HG03439 (cell line): Measurements from ENCODE around the gene TSSK6.

Source experiments
- ATAC-seq: cut with Tn5 transposase; IDR thresholded peaks from one replicate; pipeline ENCODE4 v1.9.1; 2021; ENCODE audit warnings: mild to moderate bottlenecking, moderate library complexity; ENCODE audit not compliant: unreplicated experiment

TSSK6 gene

DNA sequence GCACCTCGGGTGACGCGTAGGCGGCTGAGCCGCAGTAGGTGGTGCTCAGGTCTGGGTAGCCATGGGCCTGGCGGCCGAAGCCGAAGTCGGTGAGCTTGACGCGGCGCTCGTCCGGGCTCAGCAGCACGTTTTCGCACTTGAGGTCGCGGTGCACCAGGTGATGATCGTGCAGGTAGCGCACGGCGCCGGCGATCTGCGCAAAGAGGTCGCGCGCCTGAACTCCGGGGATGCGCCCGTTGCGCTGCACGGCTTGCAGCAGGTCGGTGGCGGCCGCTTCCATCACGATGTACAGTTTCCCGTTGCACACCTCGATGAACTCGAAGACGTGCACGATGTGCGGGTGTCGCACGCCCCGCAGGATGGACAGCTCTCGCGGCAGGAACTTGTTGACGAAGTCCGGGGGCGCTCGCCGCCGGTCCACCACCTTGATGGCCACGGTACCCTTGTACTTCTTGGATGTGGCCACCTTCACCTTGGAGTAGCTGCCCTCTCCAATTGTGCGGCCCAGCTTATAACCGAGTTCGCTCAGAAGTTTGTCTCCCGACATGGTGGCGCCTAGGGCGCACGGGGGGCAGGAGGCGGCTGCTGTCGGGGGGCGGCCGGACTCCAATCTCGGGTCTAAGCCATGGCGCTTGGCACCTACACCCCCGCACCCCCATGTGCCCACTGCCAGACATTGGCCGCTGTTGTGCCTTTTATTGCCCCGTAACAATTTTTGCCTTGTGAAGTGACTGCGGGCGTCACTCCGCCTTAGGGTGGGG lies at the start of gene TSSK6:
TSS of gene TSSK6 (minus strand) at position 668 of the 761 bp plus-strand sequence. CDS start at position 547, 121 bp downstream.
- ATAC-seq: no peak

GRCh38 chr19:19563348-19563848 lies 48.0 kb upstream of the TSSK6 start:
- ATAC-seq: no peak

DNA sequence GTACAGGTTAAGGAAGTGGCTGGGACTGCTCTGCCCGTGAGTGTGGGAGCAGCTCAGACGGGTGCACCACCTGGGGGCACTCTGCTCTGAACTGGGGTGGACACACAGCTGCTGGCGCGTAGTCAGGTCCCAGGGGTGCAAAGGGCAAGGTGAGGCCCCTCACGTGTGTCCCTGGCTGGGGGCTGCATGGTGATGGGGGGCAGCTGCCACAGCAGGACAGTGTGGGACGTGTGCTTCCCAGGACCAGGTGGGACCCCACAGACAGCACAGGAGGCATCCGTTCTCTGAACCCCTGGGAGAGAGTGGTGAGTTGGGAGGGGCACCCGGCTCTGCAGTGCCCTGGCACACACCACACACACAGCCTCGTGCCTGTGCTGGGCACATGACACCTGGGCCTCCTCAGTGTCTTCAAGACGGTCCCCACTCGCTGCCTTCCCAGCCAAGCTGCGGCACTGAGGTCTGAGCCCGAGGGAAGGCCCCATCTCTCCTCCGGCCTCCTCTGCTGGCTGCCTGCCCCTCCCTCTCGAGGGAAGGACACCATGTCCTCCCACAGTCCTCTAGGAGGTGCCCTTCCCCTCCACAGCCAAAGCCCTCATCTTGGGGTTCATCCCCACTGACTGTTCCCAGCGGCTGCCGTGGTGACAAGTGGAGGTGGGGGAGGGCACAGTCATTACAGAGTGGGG lies 47.5 kb upstream of the TSSK6 start:
- no peak for ATAC-seq

DNA sequence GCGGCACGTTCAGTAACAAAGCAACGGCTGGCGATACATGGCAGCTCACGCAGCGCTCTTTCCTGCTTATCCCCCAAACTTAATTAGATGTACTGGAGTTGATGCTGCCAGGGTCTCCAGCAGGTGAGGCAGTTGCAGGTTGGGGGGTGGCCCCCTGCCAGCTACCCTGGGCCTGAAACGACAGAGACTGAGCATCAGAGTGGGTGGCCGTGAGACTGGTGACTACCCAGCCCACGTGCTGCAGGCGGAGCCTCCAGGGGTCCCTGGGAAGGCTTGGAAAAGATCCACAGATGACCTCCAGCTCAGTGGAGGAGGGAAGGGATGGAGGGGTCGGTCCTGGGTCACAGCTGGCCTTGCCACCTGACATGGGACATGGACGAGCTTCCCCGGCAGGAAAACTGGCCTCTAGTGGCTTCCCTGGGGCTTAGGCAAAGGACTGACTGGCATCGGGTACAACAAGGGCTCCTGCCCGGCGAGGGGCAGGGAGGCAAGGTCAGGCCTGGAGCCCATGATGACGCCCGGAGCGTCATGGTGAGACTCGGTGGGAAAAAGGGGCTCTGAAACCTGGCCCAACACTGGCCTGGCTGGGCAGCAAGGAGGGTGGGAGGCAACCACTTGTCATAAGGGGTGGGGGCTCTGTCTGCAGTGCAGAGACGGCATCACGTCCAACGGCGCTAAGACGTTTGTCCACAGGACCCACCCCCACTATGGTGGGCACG lies 46.8 kb upstream of the TSSK6 start:
- no peak for ATAC-seq

DNA sequence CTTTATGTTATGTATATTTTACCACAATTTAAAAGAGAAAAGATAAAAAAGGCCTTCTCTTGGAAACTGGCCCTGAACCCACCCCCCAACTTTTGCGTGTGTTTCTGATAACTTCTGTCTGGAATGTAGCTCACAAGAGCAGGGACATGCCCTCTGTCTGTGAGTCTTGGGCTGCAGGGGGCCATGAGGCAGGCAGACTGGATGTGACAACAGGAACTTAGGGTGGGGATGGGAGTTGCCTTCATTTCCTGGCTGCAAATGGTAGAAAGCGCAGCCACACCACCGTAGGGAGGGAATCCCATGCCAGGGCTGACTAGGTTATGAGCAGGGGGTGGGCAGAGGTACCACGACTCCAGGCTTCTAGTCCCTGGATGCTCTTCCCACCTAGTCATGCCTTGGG lies 44.6 kb upstream of the TSSK6 start:
- no peak for ATAC-seq

DNA sequence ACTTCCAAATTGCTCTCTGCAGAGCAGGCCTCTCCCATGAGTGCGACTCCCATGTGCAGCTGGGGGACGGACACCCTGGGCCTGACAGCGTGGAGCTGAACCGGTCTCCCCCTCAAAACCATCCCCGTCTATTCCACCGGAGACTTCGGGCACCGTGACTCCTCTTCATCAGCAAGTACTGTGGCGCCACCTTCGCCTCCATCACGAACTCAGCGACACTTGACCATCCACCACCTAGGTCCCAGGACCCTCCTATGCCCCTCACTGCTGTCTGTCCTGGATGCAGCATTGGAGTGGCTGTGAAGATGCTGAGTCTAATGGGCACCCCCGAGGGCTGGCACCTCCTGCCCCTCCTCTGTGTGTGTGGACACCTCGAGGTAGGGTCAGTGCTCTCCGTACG lies 43.3 kb upstream of the TSSK6 start:
- ATAC-seq: no peak

- ATAC-seq: no peak
Measured at GRCh38 chr19:19558055-19558454, 42.7 kb upstream of the TSSK6 start.

- no peak for ATAC-seq
Measured at GRCh38 chr19:19554074-19555023, 39.0 kb upstream of the TSSK6 start.

GRCh38 chr19:19553670-19554069 lies 38.3 kb upstream of the TSSK6 start:
- no peak for ATAC-seq

GRCh38 chr19:19552798-19553197 lies 37.5 kb upstream of the TSSK6 start:
- ATAC-seq: no peak

DNA sequence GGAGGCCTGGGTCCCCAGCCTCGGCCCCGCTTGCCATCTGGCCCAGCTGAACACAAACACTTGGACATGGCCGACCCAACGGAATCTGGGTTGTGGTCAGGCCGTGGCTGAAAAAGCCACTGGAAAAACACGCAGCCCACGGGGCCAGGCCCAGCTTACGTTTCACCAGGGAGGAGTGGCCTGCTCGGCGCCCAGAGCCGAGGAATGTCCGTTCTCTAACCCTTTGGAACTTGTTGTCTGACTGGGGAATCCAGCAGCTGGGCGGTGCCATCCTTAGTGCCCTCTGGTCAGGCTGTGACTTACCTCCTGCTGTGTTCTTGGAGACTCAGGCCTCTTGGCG lies 36.5 kb upstream of the TSSK6 start:
- no peak for ATAC-seq

DNA sequence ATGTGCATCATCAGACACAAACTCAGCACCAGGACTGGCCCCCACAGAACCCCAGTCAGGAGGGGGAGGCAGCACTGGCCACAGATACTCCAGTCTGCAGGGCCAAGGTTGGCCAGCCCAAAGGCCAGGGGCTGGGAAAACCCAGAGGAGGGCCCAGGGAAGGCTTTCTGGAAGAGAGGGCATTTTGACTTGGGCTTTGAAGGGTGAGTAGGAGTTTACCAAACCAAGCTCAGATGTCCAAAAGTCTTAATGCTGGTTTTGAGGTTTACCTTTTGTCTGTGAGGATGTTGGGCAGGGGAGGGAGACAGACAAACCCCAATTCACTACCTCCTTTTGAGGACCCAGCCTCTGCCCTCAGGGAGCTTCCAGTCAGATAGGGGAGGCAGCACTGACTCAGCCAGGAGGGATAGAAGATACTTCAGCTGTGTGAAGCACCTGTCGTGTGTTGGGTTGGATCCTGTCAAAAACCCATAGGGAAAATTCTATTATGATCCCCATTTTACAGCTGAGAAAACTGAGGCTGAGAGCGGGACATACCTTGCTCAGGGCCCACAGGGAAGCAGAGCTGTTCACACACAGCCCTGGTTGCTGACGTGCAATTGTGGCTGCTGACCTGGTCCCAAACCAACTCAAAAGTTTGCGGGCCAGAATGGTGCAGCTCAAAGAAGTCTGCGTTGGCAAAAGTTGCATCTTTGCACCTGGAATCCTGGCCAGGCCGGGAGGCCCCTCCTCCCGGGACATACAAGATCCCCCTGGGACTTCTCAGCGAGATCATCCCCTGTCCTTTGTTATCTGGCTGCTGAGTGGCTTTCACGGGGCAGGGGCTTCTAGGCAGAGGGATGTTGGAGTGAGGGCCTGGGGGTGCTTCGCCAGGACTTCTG lies 35.9 kb upstream of the TSSK6 start:
- no peak for ATAC-seq

DNA sequence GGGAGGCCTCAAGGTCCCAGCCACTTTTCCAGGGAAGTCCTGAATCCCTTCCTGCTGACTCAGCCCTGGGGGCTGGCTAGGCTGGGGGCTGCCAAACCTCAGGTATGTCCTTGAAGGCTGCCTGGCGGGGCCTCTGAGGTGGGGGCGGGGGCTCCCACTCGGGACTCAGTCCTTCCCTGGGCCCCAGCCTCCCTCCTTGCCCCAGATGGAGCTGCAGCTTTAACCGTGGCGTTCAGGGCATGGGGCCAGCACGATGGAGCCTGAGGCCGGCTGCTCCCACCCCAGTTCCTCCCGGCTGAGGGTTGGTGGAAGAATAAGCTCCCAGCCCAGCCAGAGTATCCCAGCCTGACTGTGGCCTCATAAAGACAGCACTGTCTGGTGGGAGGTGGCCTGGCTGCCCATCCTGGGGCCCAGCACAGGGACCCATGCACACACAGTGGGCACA lies 35.2 kb upstream of the TSSK6 start:
- ATAC-seq: no peak

GRCh38 chr19:19549804-19550464 lies 34.6 kb upstream of the TSSK6 start:
- ATAC-seq: no peak

GRCh38 chr19:19548915-19549759 lies 33.8 kb upstream of the TSSK6 start:
- ATAC-seq: no peak

DNA sequence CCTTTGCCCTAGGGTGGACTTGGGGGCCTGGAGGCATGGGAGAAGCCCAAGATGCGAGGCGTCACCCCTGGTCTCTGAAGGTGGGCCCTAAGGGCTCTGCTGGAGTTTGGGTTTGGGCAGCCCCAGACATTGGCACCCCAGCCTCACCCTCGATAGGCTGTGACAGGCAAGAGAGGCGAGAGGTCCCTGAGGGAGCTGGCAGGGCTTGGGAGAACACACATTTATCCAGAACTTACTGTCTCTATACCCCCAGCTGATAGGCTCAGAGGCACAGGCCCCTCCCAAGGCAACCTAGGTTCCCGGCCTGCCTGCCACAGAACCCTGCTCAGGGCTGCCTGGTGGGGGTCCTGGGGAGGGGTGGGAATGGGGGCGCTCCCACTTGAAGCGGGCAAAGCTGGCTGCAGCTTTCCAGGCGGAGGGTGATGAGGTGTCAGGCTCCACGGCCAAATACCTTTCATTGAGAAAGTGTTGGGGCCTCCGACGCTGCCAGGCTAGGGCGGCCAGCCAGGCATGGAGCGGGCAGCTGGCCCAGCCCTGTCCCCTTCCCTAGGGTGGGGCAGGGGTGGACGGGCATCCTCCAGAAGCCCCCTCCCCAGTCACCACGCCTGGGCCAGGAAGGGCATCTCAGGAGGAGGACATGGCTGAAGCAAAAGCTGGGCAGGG lies 32.5 kb upstream of the TSSK6 start:
- no peak for ATAC-seq

DNA sequence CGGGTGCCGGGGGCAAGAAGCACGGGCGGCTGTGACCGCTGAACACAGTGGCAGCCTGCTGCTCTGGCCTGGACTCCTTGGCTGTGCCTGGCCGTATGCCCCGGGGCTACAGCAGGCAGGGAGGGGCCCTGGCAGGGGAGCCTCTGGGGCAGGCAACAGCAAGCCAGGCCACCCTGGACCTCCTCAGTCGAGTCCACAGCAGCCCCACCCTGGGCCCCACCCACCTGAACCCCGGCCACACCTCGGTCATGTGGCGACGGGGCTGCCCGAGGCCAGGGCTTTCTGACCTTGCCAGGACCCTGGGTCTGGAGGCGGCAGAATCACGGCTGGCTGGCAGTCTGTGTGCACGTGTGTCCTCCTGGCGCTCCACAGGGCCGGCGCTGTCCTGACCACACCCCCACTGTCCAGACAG lies 31.4 kb upstream of the TSSK6 start:
- no peak for ATAC-seq

DNA sequence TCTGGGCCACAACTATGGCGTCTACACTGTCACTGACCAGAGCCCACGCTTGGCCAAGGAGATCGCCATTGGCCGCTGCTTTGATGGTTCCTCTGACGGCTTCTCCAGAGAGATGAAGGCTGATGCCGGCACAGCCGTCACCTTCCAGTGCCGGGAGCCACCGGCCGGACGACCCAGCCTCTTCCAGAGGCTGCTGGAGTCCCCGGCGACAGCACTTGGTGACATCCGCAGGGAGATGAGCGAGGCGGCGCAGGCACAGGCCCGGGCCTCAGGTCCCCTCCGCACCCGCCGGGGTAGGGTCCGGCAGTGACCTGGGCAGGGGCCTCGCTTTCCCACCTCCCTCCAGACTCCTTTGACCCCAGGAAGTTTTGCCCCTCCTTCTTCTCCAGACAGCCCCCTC lies 30.4 kb upstream of the TSSK6 start:
- no peak for ATAC-seq
